Hypothalamus (tissue), 51 donors: ENCODE data around the gene LMAN1L.

ENCODE experiments used
- DNase-seq, 51 donors: peaks; one replicate each; lab custom pipeline; 2025; lab: John Stamatoyannopoulos, UW

Gene LMAN1L

GRCh38 chr15:74809242-74809641 is 3.4 kb upstream of the LMAN1L start:
- DNase-seq = no peak

DNA sequence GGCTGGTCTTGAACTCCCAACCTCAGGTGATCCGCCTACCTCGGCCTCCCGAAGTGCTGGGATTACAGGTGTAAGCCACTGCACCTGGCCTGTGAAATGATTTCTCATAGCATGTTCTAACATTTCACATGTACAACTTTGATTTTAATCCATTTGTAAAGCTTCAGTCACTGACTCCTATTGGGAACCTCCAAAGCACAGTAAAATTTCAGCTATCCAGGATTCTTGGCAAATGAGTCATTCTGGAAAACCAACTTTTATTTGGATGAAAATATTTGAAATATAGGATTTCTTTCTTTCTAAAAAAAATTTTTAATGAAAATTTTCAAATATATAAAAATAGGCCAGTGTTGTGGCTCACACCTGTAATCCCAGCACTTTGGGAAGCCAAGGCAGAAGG is 2.7 kb upstream of the LMAN1L start:
- no peak for DNase-seq

- peak in 9 of 51 donors; percentile 6 to 35 (median 21) for DNase-seq
Observed at GRCh38 chr15:74815121-74815934, 2.7 kb downstream of the LMAN1L start.

- peak in 1 of 51 donors; percentile 32 for DNase-seq
Observed at GRCh38 chr15:74815961-74816360, 3.3 kb downstream of the LMAN1L start.

DNA sequence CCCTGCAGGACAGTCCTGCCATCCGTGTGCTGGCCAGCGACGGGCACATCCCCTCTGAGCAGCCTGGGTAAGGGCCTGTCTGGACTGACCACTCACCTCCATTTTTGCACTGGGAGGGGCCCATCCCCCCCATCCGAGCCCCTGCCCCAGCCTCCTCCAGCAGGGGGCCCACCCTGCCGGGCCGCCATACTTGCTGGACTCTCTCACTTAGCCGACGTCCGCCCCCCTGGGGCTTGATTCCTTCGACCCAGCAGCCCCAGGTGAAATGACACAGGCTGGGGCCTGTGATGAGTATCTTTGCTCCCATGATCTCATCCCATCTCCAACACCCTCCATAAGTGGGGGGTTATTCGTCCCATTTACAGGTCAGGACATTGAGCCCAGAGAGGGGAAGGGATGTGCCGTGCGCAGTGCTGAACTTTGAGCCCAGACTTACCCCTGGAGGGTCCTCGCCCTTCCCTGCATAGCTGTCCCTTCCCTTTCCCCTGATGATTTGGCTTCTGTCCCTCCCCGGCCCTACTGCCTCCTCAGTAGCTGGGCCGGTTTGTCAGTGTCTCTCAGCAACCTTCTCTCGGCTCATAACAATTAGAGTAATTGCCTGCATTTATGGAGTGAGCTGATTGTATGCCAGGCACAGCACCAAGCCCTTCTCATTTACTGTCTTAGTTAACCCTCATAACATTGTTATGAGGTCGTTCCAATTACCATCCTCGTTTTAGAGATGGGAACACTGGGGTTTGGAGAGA is 4.2 kb downstream of the LMAN1L start:
- DNase-seq = no peak

DNA sequence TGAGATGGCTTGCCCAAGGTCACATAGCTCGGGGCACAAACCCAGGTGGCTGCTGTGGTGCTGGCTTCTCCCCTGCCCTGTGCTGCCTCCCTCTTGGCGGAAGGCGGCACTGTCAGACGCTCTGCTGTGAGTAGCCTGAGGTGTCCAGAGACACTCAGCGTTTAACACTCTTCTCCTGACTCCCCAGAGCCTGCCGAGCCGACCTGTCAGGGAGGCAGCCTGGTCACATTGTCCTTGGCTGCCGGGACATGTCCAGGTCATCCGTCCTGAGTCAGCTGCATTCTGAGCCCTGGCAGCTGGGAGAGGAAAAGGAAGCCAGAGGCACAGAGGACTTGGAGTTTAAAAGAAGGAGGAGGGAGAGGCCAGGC is 4.7 kb downstream of the LMAN1L start:
- peak in 9 of 51 donors; percentile 7 to 38 (median 28) for DNase-seq

GRCh38 chr15:74820056-74820455 is 7.4 kb downstream of the LMAN1L start:
- no peak for DNase-seq

DNA sequence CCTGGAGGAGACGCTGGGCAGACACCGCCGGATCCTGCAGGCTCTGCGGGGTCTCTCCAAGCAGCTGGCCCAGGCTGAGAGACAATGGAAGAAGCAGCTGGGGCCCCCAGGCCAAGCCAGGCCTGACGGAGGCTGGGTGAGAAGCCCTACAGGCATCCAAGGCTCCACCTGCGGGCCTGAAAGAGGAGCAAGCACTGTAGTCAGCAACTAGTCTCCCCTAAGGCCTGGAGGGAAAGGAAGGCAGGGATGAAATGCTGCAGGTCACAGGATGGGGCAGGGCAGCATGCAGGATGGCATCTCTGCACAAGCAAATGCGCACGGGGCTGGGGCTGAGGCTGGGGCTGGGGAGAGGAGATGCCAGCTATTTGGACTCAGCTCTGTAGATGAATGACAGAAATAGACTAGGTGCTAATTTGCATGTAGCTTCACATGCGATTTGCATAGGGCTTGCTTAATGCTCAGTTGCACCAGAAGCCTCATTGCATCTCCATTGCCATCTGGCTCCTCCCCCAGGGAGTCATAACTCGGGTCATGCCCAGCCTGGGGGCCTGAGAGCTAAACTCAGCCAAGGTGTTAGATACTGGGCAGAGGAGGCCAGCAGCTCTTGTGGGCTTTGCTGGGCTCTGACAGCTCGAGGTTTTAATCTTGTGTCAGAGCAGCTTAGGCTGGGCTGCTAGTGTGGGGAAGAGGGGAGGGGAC is 8.6 kb downstream of the LMAN1L start:
- no peak for DNase-seq

GRCh38 chr15:74821790-74822158 is 9.1 kb downstream of the LMAN1L start:
- DNase-seq = no peak

GRCh38 chr15:74822233-74822632 is 9.6 kb downstream of the LMAN1L start:
- DNase-seq = no peak

DNA sequence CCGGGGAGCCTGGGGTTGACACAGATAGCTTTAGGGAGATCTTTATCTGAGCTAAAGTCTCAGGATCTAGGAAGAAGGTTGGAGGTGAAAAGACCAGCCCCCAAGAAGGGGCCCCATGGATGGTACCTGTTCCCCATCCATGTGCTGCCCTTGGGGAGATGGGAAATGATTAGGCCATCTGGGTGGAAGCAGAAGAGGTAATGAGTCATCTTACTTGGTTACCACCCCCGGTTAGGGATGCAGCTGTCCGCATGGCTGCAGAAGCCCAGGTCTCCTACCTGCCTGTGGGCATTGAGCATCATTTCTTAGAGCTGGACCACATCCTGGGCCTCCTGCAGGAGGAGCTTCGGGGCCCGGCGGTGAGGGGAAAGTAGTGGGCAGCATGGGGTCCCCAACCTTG is 10.7 kb downstream of the LMAN1L start:
- no peak for DNase-seq

DNA sequence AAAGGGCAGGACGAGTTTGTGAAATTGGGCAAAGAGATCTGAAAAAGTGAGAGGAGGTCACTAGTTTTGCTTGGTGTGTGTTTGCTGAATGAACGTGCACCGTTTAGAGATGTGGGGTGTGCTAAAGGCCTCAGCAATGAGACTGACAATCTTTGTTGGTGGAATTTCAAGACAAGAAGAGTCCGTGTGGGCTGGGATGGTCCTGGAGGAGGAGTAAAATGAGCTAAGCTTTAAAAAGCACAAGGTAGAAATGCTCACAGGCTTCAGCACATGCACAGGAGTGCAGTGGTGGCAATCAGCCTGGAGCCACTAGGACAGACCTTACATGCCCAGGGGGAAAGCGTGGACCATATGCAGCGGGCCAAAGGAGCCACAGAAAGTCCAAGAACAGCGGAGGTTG is 12.3 kb downstream of the LMAN1L start:
- DNase-seq = no peak

GRCh38 chr15:74825866-74826265 is 13.2 kb downstream of the LMAN1L start:
- no peak for DNase-seq

DNA sequence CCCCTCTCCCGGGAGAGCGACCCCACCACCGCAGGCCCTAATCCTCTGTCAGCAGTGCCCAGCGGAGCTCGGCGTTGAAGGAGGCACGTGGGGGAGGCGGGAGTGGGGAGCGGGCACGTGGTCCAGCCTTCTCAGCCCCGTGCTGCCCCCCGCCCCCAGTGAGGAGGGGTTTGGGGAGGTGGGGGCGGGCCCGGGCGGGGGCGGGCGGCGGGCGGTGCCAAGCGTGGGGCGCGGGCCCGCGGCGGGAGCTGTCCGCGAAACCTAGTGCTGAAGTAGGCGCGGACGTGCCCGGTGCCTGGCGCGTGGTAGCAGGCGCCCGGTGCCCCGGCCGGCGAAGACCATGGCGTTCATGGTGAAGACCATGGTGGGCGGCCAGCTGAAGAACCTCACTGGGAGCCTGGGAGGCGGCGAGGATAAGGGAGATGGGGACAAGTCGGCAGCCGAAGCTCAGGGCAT is 13.8 kb downstream of the LMAN1L start, which contains the start of gene CPLX3:
TSS of gene CPLX3 (plus strand) at position 264 of the 456 bp plus-strand sequence. CDS start at position 341, 77 bp downstream.
- DNase-seq = peak in 18 of 51 donors; percentile 9 to 64 (median 22)

DNA sequence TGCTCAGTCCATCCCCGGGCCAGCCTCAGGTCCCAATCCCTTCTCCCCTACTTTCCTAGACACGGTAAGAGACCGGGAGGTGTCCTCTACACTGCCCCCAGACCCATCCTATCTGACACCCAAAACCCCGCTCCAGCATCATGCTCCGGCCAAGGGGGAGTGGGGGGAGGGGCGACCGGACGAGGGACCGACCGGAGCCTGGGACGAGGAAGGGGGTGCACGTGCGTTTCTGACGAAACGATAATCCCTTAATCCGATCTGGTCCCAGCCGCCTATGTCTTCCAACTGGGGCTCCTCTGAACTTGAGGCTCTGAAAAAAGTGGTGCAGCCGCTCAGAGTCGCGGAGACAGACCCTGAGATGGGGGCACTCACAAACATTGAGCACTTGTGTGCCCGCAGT is 14.3 kb downstream of the LMAN1L start:
- no peak for DNase-seq

DNA sequence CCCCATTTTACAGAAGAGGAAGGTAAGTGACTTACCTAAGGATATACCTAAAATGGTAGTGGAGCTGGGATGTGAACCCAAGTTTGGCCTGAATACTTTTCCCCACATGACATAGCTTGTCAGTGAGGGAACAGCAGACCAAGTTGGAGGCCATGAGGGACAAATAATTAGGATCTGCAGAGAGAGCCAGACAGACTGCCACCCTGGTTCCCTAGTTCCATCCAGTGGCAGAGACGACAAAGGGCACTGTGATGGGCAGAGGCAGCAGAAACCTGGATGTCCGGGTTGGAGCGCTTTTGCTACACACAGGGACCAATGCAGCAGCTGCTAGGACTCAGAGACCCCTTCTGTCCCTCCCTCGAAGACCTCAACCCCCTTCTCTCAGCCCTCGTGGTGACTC is 15.0 kb downstream of the LMAN1L start:
- DNase-seq = no peak

GRCh38 chr15:74828835-74829234 is 16.2 kb downstream of the LMAN1L start:
- DNase-seq = no peak

DNA sequence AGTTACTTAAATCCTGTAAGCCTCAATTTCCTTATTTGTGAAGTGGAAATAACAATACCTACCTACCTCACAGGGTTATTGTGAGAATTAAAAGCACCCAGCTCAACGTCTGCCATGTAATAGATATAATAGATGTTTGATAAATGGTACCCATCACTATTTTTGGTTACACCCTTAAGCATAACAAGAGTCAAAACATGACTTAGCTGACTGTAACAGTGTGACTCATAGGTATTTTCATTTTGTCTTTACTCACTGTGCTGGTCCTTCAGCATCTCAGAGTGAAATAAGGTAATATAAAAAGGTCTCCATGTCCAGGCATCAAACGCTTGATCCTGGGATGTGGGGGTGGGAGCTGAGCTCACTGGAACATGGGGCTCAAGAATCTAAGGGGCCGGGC is 16.9 kb downstream of the LMAN1L start:
- DNase-seq = no peak

- DNase-seq = no peak
Observed at GRCh38 chr15:74829991-74830390, 17.4 kb downstream of the LMAN1L start.

DNA sequence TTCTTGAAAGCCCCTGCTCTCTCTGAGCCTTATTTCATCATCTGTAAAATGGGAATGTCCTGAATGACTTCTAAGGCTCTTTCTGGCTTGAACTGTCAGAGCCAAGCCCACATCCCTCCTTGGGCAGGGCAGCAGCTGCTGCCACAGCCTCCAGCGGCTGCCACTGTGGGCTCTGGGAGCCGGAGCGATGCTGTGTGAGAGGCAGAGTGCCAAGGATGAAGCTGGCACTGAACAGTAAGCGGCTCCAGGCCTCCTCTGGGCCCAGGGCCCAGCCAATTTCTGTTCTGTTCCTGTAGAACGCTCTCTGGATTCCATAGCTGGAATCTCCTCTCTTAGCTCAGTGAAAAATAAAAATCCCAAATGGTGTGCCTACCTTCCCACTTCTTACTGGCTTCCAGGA is 18.2 kb downstream of the LMAN1L start:
- DNase-seq = peak in 39 of 51 donors; percentile 6 to 76 (median 44)

GRCh38 chr15:74831813-74832495 is 19.3 kb downstream of the LMAN1L start:
- DNase-seq = no peak
